ENCODE data around the gene CDK14.

The CDK14 gene

DNA sequence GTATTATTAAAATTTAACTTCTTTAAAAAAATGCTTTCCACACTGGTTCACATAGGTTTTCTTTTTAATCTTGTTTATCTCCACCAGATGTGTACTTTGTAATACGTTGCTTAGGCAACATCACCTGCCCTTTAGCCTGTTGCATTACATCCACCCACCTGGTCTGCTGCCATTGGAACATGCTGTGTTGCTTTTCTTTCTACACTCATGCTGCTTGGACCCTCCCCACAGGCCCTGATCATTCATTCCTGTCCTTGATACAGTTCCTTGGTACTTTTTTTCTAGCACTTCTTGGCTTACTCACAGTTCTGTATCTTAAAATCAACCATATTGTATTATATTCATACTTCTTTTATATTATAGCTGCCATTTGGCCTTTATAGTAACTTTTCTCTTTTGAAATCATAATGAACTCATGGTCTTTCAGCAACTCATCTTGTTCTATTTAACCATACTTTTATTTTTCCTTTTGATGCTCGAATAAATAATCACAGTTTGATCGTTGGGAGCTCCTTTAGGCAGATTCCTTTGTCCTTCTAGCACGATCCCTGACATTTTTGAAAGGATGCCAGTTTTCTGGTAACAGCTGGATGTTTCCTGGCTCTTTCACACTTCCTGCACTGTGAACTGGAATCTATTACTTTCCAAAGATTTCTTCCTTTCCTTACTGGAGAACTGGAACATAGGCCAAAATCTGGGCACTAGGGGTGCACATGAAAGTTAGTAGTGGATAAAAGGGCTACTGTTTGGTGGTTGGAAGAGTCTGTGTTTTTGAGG lies 125.1 kb downstream of the CDK14 start:
- Histone ChIP-seq H3K36me3 (no peaks in the 10 kb centered on the region), H3K9me3 (ENCODE audit: severe bottlenecking) (no peaks in the 10 kb centered on the region), H3K27me3 (ENCODE audit: insufficient read depth, low read depth, severe bottlenecking) (no peaks in the 10 kb centered on the region), H3K4me3 (ENCODE audit: low read depth, low read length) (no peak overlapping the region), H3K27ac (no peak overlapping the region)
- TF ChIP-seq, protein P1, sequence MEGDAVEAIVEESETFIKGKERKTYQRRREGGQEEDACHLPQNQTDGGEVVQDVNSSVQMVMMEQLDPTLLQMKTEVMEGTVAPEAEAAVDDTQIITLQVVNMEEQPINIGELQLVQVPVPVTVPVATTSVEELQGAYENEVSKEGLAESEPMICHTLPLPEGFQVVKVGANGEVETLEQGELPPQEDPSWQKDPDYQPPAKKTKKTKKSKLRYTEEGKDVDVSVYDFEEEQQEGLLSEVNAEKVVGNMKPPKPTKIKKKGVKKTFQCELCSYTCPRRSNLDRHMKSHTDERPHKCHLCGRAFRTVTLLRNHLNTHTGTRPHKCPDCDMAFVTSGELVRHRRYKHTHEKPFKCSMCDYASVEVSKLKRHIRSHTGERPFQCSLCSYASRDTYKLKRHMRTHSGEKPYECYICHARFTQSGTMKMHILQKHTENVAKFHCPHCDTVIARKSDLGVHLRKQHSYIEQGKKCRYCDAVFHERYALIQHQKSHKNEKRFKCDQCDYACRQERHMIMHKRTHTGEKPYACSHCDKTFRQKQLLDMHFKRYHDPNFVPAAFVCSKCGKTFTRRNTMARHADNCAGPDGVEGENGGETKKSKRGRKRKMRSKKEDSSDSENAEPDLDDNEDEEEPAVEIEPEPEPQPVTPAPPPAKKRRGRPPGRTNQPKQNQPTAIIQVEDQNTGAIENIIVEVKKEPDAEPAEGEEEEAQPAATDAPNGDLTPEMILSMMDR (IDR thresholded peaks at IDR 0.05; ENCODE audit: low read depth, low read length), result no peak
- no peak for DNase-seq

DNA sequence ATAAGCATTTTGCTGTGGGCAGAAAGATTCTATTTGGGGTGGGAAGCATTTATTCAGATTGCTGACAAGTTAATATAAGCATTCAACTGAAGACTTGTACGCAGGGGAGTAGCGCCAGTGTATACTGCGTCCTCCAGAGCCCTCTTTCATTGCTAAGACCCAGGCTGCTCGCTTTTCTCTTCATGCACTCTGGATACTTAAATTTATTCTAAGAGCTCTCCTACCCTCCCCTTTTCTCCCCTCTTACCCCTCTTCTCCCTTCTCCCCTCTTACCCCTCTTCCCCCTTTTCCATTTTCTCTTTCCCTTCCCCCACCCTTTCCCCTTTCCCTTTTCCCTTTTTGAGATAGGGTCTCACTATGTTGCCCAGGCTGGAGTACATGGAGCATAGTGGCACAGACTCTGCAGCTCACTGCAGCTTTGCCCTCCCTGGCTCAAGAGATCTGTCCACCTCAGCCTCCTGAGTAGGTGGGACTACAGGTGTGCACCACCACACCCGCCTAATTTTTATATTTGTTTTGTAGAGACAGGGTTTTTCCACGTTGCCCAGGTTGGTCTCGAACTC lies 125.8 kb downstream of the CDK14 start:
- TF ChIP-seq, protein P1 (IDR thresholded peaks at IDR 0.05; ENCODE audit: low read depth, low read length), result no peak
- Histone ChIP-seq H3K27me3 (ENCODE audit: insufficient read depth, low read depth, severe bottlenecking) (no peaks in the 10 kb centered on the region), H3K36me3 (no peaks in the 10 kb centered on the region), H3K4me3 (ENCODE audit: low read depth, low read length) (no peak overlapping the region), H3K27ac (no peak overlapping the region), H3K9me3 (ENCODE audit: severe bottlenecking) (no peaks in the 10 kb centered on the region)
- DNase-seq, result no peak

DNA sequence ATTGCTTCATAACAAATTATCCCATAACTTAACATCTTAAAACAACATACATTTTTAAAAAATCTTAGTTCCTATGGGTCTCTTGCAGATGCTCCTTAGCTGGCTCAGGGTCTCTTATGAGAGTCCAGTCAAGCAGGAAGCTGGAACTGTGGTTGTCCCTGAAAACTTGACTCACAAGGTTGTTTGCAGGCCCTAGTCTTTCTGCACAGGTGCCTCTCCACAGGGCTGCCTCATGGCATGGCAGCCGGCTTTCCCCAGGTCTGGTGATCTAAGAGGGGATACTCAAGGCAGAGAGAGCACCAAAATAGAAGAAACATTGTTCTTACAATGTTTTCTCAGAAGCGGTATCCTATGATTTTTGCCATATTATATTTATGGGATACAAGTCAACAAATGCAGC lies 127.1 kb downstream of the CDK14 start:
- no peaks in the 10 kb centered on the region for H3K36me3 ChIP-seq
- no peaks in the 10 kb centered on the region for H3K27me3 ChIP-seq (ENCODE audit: insufficient read depth, low read depth, severe bottlenecking)
- TF ChIP-seq, protein P1 (IDR thresholded peaks at IDR 0.05; ENCODE audit: low read depth, low read length), result no peak
- no peak overlapping the region for H3K4me3 ChIP-seq (ENCODE audit: low read depth, low read length)
- no peak for DNase-seq
- no peak overlapping the region for H3K27ac ChIP-seq
- H3K9me3 ChIP-seq (ENCODE audit: severe bottlenecking), result no peaks in the 10 kb centered on the region

DNA sequence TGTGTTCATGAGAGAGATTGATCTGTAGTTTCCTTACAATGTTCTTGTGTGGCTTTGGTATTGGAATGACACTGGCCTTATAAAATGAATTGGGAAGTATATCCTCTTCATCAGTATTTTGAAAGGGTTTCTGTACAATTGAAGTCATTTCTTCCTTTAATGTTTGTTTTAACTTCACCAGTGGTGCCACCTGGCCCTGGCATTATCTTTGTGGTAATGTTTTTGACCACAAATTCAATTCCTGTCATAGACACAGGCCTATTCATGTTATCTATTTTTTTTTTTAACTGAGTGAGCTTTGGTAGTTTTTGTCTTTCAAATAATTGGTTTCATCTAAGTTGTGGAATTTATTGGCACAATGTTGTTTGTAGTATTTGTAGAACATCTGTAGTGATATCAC lies 127.7 kb downstream of the CDK14 start:
- Histone ChIP-seq H3K27me3 (ENCODE audit: insufficient read depth, low read depth, severe bottlenecking) (no peaks in the 10 kb centered on the region), H3K36me3 (no peaks in the 10 kb centered on the region), H3K27ac (no peak overlapping the region), H3K9me3 (ENCODE audit: severe bottlenecking) (no peaks in the 10 kb centered on the region), H3K4me3 (ENCODE audit: low read depth, low read length) (no peak overlapping the region)
- DNase-seq, result no peak
- TF ChIP-seq, protein P1 (IDR thresholded peaks at IDR 0.05; ENCODE audit: low read depth, low read length), result no peak

DNA sequence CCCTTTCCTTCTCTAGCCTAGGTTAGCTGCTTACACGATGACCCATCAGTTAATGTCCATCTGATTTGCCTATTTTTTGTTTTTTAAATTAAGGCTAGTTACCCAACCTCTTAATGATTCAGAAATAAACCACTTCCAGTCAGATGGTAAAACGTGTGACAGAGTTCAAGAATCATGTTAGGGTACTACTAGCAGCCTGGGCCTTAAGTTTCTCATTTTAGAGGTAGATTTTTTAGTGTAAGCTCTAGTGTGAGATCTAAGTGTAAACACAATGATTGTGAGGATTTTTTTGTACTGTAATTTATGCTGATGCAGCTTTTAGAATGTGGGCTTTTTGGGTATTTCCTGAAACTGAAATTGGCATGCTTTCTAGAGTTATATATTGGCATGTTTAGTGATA lies 130.0 kb downstream of the CDK14 start:
- Histone ChIP-seq H3K4me3 (ENCODE audit: low read depth, low read length) (no peak overlapping the region), H3K36me3 (no peaks in the 10 kb centered on the region), H3K9me3 (ENCODE audit: severe bottlenecking) (no peaks in the 10 kb centered on the region), H3K27ac (no peak overlapping the region), H3K27me3 (ENCODE audit: insufficient read depth, low read depth, severe bottlenecking) (no peaks in the 10 kb centered on the region)
- TF ChIP-seq, protein P1 (IDR thresholded peaks at IDR 0.05; ENCODE audit: low read depth, low read length), result no peak
- DNase-seq, result no peak
